Heart right ventricle (tissue), 16 donors: ENCODE results near the gene RRAD. TPM values are rescaled to one million over a fixed set of nuclear protein-coding genes. Genes with fewer than 3 reads are reported as not detected.
A peak's percentile ranks its signal among the peaks of the same experiment; 100 is the strongest.
"Not testable (repeated sequence)": the region's sequence is repeated elsewhere in the genome, so short reads cannot be mapped to it uniquely, and the experiment has no call there.

Experiments
- ATAC-seq, 8 donors: fragments of 200-7000 bp; cut with Tn5 transposase; one replicate each; pipeline ENCODE4 v1.9.1; 2020; ENCODE audit warnings: mild to moderate bottlenecking in 8 of 8, moderate library complexity in 8 of 8, moderate number of reproducible peaks in 1 of 8
- DNase-seq, 2 donors: peaks; one replicate each; pipeline ENCODE4 v3.0.0-alpha.2; 2020
- H3K27ac ChIP-seq, 10 donors: fragments of 200-600 bp; sonication (generic) in 2 of 10; one replicate each; pipeline versions ENCODE4 v1.5.0 to v1.8.0; 2020 to 2022; ENCODE audit warnings: mild to moderate bottlenecking in 3 of 10
- H3K27me3 ChIP-seq, 7 donors: fragments of 200-600 bp; one replicate each; pipeline ENCODE4 v1.8.0; 2021 to 2022; ENCODE audit warnings: mild to moderate bottlenecking in 2 of 7
- H3K36me3 ChIP-seq, 9 donors: fragments of 200-600 bp; sonication (generic) in 1 of 9; one replicate each; pipeline versions ENCODE4 v1.5.0 to v1.8.0; 2020 to 2022; ENCODE audit warnings: mild to moderate bottlenecking in 2 of 9
- H3K4me1 ChIP-seq, 9 donors: fragments of 200-600 bp; sonication (generic) in 1 of 9; one replicate each; pipeline versions ENCODE4 v1.5.0 to v1.8.0; 2020 to 2022; ENCODE audit warnings: mild to moderate bottlenecking in 4 of 9
- H3K4me3 ChIP-seq, 10 donors: fragments of 200-600 bp; sonication (generic) in 2 of 10; one replicate each; pipeline versions ENCODE4 v1.5.0 to v1.8.0; 2020 to 2022; ENCODE audit warnings: mild to moderate bottlenecking in 7 of 10, moderate library complexity in 2 of 10
- H3K9me3 ChIP-seq, 11 donors: fragments of 200-600 bp in 10 of 11; sonication (generic) in 2 of 11; one replicate each; pipeline versions ENCODE4 v1.5.0 to v1.8.0; 2013 to 2022; ENCODE audit warnings: mild to moderate bottlenecking in 2 of 11, control low read depth in 1 of 11, moderate library complexity in 1 of 11
- WGBS, 2 donors: extraction: QIAGEN DNeasy Blood & Tissue Kit; methylation state at CpG; one replicate each; pipeline ENCODE4 v1.1.7; 2013; ENCODE audit warnings: inconsistent platforms in 1 of 2; 5-methylcytosine and 5-hydroxymethylcytosine counted together
- intact Hi-C, 10 donors: fragments of 100-400 bp; cut with DNase I; formaldehyde crosslinking; loops; one replicate each; pipeline versions ENCODE4 v1.11.1 to v1.14.2; 2022
- polyA plus RNA-seq, 2 donors: library from polyadenylated mRNA; stranded (reverse); fragments of 200-250 nt; gene quantifications; one replicate each; pipeline ENCODE4 v1.2.3, GENCODE V29; 2013
- total RNA-seq, 10 donors: library from RNA; stranded (reverse); fragmentation: NEBNext Ultra II Directional in 3 of 10; extraction: Animal tissue kit (Norgen Biotek cat#: 25700) in 3 of 10; gene quantifications; one replicate each; pipeline versions ENCODE4 v1.2.1 to v1.2.4, GENCODE V29; 2021 to 2023
- TF ChIP-seq, protein P1 (sequence below), 9 donors: fragments of 200-600 bp; sonication (generic) in 2 of 9; IDR thresholded peaks; one replicate each; pipeline versions ENCODE4 v1.5.0 to v1.8.0; 2021 to 2022; ENCODE audit warnings: antibody characterized with exemption in 9 of 9, mild to moderate bottlenecking in 5 of 9, moderate library complexity in 1 of 9
- donor health status: Arrhythmogenic right ventricular cardiomyopathy.
- donor health status: ischemic (EF 13 %, LVEDD 7.1; RV severe dilation, severe dysfunction).
- donor health status: healthy with polysubstance abuse.
- donor health status: DM: no; HTN: yes; CAD: no.
- donor health status: DM: no; HTN: no; CAD: no.
- donor health status: ischemic (EF 25% LVEDD 6.9; RV normal size, moderate dysfunction).
- donor health status: ischemic (EF 25% LVEDD 5.7; RV mildly dilated, moderate dysfunction).
- donor health status: healthy.
- donor health status: DM: yes; HTN: yes; CAD: no.
- donor health status: Ischemic cardiomyopathy.
- donor health status: ischemic (EF 35%, LVEDD 5.7; RV mildly dilated, moderate dysfunction).
- donor health status: nonischemic (EF 11% LVEDD 7.7; RV severe dilation, severe dysfunction).
- donor health status: DM: yes; HTN: yes; CAD: no.
- donor health status: PGD.
- donor health status: ischemic (EF 29% LVEDD 5.4; RV normal size, mild dysfunction).
- donor health status: nonischemic (EF 23%, LVEDD 6.1; RV moderate dilation, normal function).

The RRAD gene
- total and polyA plus RNA-seq, 12 donors: 48.4 to 1,227 (median 122) TPM

DNA sequence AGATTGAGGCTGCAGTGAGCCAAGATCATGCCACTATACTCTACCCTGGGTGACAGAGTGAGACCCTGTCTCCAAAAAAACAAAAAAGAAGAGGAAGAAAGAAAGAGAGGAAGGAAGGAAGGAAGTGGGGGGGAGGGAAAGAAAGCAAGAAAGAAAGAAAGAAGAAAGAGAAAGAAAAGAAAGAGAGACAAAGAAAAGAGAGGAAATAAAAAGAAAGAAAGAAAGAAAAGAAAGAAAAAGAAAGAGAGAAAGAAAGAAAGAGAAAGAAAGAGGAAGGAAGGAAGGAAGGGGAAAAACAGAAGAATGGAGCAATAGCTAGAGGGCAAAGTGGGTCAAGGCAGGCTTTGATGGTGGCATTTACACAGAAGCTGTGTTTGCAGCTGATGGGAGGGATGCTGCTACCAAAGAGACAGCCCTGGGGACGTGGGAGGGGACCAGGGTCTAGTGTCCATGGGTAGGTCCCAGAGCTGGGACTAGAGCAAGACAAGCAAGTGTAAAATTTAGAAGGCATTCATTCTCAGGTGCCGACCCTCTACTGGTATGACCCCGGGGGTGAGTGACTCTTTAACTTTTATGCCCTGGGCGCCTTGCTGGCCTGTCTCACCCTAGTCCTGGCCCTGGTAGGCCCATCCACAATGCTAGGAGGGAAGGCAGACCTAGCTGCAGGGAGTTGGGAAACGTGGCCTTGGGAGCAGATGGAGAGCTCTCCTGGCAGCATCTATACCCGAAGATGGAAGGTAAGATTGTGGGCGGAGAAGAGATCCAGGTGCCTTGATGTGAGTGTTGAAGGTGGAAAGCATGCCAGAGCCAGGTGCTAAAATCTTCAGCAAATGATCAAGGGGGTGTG lies 33.7 kb upstream of the RRAD start:
- H3K9me3 ChIP-seq: no peaks in the 10 kb centered on the region
- H3K27me3 ChIP-seq: no peaks in the 10 kb centered on the region
- TF ChIP-seq, protein P1, sequence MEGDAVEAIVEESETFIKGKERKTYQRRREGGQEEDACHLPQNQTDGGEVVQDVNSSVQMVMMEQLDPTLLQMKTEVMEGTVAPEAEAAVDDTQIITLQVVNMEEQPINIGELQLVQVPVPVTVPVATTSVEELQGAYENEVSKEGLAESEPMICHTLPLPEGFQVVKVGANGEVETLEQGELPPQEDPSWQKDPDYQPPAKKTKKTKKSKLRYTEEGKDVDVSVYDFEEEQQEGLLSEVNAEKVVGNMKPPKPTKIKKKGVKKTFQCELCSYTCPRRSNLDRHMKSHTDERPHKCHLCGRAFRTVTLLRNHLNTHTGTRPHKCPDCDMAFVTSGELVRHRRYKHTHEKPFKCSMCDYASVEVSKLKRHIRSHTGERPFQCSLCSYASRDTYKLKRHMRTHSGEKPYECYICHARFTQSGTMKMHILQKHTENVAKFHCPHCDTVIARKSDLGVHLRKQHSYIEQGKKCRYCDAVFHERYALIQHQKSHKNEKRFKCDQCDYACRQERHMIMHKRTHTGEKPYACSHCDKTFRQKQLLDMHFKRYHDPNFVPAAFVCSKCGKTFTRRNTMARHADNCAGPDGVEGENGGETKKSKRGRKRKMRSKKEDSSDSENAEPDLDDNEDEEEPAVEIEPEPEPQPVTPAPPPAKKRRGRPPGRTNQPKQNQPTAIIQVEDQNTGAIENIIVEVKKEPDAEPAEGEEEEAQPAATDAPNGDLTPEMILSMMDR (IDR thresholded peaks at IDR 0.05): no peak
- H3K4me3 ChIP-seq: no peak overlapping the region
- no peak overlapping the region for H3K27ac ChIP-seq
- no peak for ATAC-seq
- WGBS, 2 donors: 80 to 82% methylated on average over 7 of the region's 7 CpGs
- no peaks in the 10 kb centered on the region for H3K36me3 ChIP-seq
- peaks cover 0 to 12% (median 0%) of the 10 kb centered on the region in 9 donors for H3K4me1 ChIP-seq
- intact Hi-C loops: loop anchor here in 2 of 10 donors (10.0 kb wide), 2 partner anchors 64 to 226 kb away; partner anchors contain the start of gene MATCAP1 (in 1 of the 2)
- no peak for DNase-seq

DNA sequence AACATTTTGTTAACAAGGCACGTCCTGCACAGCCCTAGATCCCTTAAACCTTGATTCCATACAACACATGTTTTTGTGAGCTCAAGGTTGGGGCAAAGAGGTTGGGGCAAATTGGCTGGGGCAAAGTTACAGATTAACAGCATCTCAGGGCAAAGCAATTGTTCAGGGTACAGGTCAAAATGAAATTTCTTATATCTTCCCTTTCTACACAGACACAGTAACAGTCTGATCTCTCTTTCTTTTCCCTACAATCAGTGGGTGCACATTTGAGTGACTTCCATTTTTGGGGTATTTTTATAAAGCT lies 30.8 kb upstream of the RRAD start:
- Histone ChIP-seq H3K27me3 (peaks cover 0 to 28% (median 5%) of the 10 kb centered on the region in 7 donors), H3K4me1 (peaks cover 0 to 11% (median 0%) of the 10 kb centered on the region in 9 donors)
- WGBS, 2 donors: 69 to 73% methylated on average over 1 of the region's 1 CpG
- not testable (repeated sequence) for H3K36me3 ChIP-seq, DNase-seq, H3K27ac ChIP-seq, H3K9me3 ChIP-seq, H3K4me3 ChIP-seq, ATAC-seq
- intact Hi-C loops: loop anchor here in 2 of 10 donors (10.0 kb wide), 2 partner anchors 61 to 229 kb away; partner anchors contain the start of gene MATCAP1 (in 1 of the 2)

DNA sequence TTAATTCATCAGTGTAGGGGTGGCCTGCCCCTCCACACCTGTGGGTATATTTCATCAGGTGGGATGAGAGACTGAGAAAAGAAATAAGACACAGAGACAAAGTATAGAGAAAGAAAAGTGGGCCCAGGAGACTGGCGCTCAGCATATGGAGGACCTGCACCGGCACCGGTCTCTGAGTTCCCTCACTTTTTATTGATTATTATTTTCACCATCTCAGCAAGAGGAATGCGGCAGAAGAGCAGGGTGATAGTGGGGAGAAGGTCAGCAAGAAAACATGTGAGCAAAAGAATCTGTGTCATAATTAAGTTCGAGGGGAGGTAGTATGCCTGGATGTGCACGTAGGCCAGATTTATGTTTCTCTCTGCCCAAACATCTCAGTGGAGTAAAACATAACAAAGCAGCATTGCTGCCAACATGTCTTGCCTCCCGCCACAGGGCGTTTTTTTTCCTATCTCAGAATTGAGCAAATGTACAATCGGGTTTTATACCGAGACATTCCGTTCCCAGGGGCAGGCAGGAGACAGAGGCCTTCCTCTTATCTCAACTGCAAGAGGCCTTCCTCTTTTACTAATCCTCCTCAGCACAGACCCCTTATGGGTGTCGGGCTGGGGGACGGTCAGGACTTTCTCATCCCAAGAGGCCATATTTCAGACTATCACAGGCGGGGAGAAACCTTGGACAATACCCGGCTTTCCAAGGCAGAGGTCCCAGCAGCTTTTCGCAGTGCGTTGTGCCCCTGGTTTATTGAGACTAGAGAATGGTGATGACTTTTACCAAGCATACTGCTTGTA lies 30.2 kb upstream of the RRAD start:
- ATAC-seq, DNase-seq, H3K36me3 ChIP-seq, H3K9me3 ChIP-seq, H3K27ac ChIP-seq, H3K4me1 ChIP-seq, H3K4me3 ChIP-seq: not testable (repeated sequence)
- intact Hi-C loops: loop anchor here in 3 of 10 donors (2.0 to 10.0 kb wide), 3 partner anchors 61 to 229 kb away; partner anchors contain the start of gene MATCAP1 (in 1 of the 3)
- WGBS, 2 donors: 70% methylated on average over 17 of the region's 17 CpGs
- peaks cover 0 to 33% (median 5%) of the 10 kb centered on the region in 7 donors for H3K27me3 ChIP-seq

DNA sequence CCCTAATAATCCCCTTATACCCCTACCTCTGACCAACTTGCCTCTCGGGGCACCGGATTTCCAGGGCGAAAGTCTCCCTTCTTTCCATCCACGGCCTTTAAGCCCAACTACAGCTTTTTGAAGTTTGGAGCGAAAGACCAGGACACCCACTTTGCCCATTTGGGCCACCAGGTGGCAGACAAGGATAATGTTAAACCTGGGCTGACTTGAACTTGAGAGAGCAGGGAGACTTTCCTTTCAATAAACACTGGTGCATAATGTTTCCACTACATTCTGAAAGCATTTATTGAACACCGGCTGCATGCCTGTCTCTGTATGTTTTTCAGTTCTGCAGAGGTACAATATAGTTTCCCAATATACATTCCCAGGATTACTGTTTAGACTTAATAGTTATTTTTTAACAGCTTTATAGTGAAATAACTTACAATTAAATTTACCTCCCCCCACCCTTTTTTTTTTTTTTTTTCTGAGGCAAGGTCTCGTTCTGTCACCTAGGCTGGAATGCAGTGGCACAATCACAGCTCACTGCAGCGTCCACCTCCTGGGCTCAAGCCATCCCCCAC lies 28.8 kb upstream of the RRAD start:
- H3K4me3 ChIP-seq: no peak overlapping the region
- 20 to 26% methylated on average over 8 of the region's 8 CpGs for WGBS, 2 donors
- intact Hi-C loops: loop anchor here in 3 of 10 donors (2.0 to 10.0 kb wide), 3 partner anchors 59 to 231 kb away; partner anchors contain the start of gene MATCAP1 (in 1 of the 3)
- H3K27ac ChIP-seq: no peak overlapping the region
- TF ChIP-seq, protein P1 (IDR thresholded peaks at IDR 0.05): peak; percentile 63 to 83 (median 79)
- peak in 7 of 8 donors; percentile 55 to 82 (median 76) for ATAC-seq
- H3K27me3 ChIP-seq: peaks cover 0 to 46% (median 10%) of the 10 kb centered on the region in 7 donors
- H3K9me3 ChIP-seq: peaks cover 0 to 6% (median 0%) of the 10 kb centered on the region in 11 donors
- H3K4me1 ChIP-seq: peaks cover 0 to 4% (median 2%) of the 10 kb centered on the region in 9 donors
- DNase-seq: peak; percentile 64 to 70
- H3K36me3 ChIP-seq: no peaks in the 10 kb centered on the region
